Aorta (tissue), 5 donors: Measurements from ENCODE around the gene OR2T10. TPM values are rescaled to one million over a fixed set of nuclear protein-coding genes. Genes with fewer than 3 reads are reported as not detected.
"Not testable (repeated sequence)": the region's sequence is repeated elsewhere in the genome, so short reads cannot be mapped to it uniquely, and the experiment has no call there.

Experiments
- ATAC-seq: fragments of 200-7000 bp; cut with Tn5 transposase; one replicate; pipeline ENCODE4 v1.9.1; 2022; ENCODE audit warnings: moderate library complexity; ENCODE audit not compliant: low FRiP score
- DNase-seq, 2 donors: peaks; one replicate each; pipeline ENCODE4 v3.0.0-alpha.2; 2020
- H3K27ac ChIP-seq, 2 donors: one replicate each; pipeline ENCODE4 v1.5.1; 2013; ENCODE audit warnings: low read length in 2 of 2, mild to moderate bottlenecking in 2 of 2, moderate library complexity in 2 of 2, control low read depth in 1 of 2, inconsistent platforms in 1 of 2, low read depth in 1 of 2
- H3K27me3 ChIP-seq, 2 donors: one replicate each; pipeline ENCODE4 v1.6.1; 2013; ENCODE audit warnings: control low read depth in 1 of 2, low read length in 1 of 2, mild to moderate bottlenecking in 1 of 2, moderate library complexity in 1 of 2; ENCODE audit not compliant: insufficient read depth in 2 of 2, control insufficient read depth in 1 of 2
- H3K36me3 ChIP-seq, 2 donors: one replicate each; pipeline ENCODE4 v1.6.1; 2013; ENCODE audit warnings: control low read depth in 1 of 2, low read length in 1 of 2, mild to moderate bottlenecking in 1 of 2; ENCODE audit not compliant: insufficient read depth in 2 of 2, control insufficient read depth in 1 of 2
- H3K4me1 ChIP-seq, 2 donors: one replicate each; pipeline ENCODE4 v1.6.1; 2013; ENCODE audit warnings: low read length in 2 of 2, control low read depth in 1 of 2, mild to moderate bottlenecking in 1 of 2, moderate library complexity in 1 of 2; ENCODE audit not compliant: insufficient read depth in 2 of 2, control insufficient read depth in 1 of 2
- H3K4me3 ChIP-seq, 2 donors: one replicate each; pipeline ENCODE4 v1.5.1; 2013; ENCODE audit warnings: low read length in 2 of 2, control low read depth in 1 of 2, mild to moderate bottlenecking in 1 of 2
- H3K9me3 ChIP-seq: one replicate; pipeline ENCODE4 v1.6.1; 2013; ENCODE audit warnings: mild to moderate bottlenecking, low read length; ENCODE audit not compliant: control insufficient read depth
- WGBS, 2 donors: extraction: QIAGEN DNeasy Blood & Tissue Kit; methylation state at CpG; one replicate each; pipeline ENCODE4 v1.1.7; 2013; 5-methylcytosine and 5-hydroxymethylcytosine counted together
- intact Hi-C, 2 donors: fragments of 100-400 bp; cut with DNase I; formaldehyde crosslinking; loops; one replicate each; pipeline versions ENCODE4 v1.14.2 to v1.15.0; 2022
- polyA plus RNA-seq, 2 donors: library from polyadenylated mRNA; stranded (reverse); fragments of 200-250 nt; gene quantifications; one replicate each; pipeline ENCODE4 v1.2.3, GENCODE V29; 2013
- total RNA-seq, 2 donors: library from RNA; stranded (reverse); fragmentation: NEBNext Ultra II Directional; extraction: Animal tissue kit (Norgen Biotek cat#: 25700); gene quantifications; one replicate each; pipeline ENCODE4 v1.2.1, GENCODE V29; 2021
- donor health status: healthy with polysubstance abuse.
- donor health status: Bipolar disorder and iron deficiency.
- donor health status: DM: no; HTN: no; CAD: no.
- donor health status: DM: no; HTN: no; CAD: no.
- donor health status: DM: yes; HTN: yes; CAD: no.

The OR2T10 gene
- total and polyA plus RNA-seq, 4 donors = not detected

- no peak for DNase-seq
- ATAC-seq = no peak
- H3K27me3 ChIP-seq = no peaks in the 10 kb centered on the region
- no peaks in the 10 kb centered on the region for H3K9me3 ChIP-seq
- H3K27ac ChIP-seq = no peak overlapping the region
- no peaks in the 10 kb centered on the region for H3K36me3 ChIP-seq
- no peaks in the 10 kb centered on the region for H3K4me1 ChIP-seq
- intact Hi-C loops = no loop called here
- 81 to 82% methylated on average over 3 of the region's 3 CpGs for whole genome bisulfite sequencing, 2 donors
- no peak overlapping the region for H3K4me3 ChIP-seq
Observed at GRCh38 chr1:248589334-248589733, 8.2 kb downstream of the OR2T10 start.

GRCh38 chr1:248585266-248585665 is 12.2 kb downstream of the OR2T10 start:
- Histone ChIP-seq H3K9me3 (no peaks in the 10 kb centered on the region), H3K27me3 (no peaks in the 10 kb centered on the region), H3K27ac (no peak overlapping the region), H3K36me3 (no peaks in the 10 kb centered on the region), H3K4me1 (no peaks in the 10 kb centered on the region), H3K4me3 (no peak overlapping the region)
- intact Hi-C loops = no loop called here
- ATAC-seq (no peak), DNase-seq (no peak)
- 71 to 86% methylated on average over 3 of the region's 3 CpGs for WGBS, 2 donors

DNA sequence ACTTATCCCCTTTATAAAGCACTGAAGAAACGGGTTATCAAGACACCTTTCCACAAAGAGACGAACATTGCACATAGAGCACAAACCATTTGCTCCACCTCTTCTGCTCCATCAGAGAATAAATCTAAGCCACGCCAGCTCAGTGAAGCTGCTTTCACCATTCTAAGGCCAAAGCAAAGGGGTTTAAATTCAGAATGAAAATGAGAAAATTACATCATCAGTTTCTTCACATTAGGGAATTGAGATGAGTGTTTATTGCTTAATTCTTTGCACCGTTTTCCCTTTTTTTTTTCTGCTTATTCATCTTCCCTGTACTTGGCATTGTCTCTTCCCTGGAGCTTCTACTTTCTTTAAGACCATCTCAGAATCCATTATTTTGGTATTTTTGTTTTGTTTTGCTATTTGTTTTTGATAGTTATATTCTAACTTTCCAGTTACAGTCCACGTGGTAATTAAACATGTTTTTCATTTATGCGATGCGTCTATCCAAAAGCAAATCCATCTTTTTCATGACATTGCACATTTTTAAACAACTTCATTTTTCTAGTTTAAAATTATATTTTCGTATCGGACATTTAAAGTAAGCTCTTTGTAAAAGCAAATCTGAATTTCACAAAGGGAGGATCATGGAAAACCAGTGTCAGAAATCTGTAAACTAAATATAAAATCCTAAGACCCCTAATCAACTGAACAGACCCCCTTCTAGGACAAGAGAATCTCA is 21.1 kb downstream of the OR2T10 start:
- peaks cover 1% of the 10 kb centered on the region for H3K9me3 ChIP-seq
- ATAC-seq = no peak
- no peak overlapping the region for H3K27ac ChIP-seq
- H3K4me1 ChIP-seq = no peaks in the 10 kb centered on the region
- DNase-seq = no peak
- intact Hi-C loops = no loop called here
- H3K36me3 ChIP-seq = no peaks in the 10 kb centered on the region
- no peaks in the 10 kb centered on the region for H3K27me3 ChIP-seq
- H3K4me3 ChIP-seq = no peak overlapping the region
- 77 to 79% methylated on average over 9 of the region's 9 CpGs for WGBS, 2 donors

DNA sequence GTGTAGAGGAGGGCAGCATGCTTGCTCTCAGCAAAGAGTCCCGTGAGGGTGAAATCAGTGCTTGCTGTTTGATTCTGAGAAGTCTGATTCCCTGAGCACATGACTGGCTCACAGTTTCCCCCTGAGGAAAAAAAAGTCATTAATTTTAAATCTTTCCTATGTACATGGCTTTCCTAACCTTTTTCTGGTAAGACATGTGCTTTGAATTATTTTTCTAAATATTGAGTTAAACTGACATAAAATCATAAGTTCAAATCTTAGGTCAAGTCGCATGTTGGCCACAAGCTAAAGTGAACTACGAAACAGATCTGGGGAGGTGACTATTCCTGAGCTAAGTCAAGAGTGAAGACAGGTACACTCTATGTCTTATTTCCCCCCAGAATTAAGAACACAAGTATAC is 22.8 kb downstream of the OR2T10 start, which contains the start of gene OR2T34:
Gene OR2T34 (minus strand): TSS at position 101 of the 400 bp plus-strand sequence. CDS start 0 bp downstream, at position 101.
- H3K36me3 ChIP-seq, ATAC-seq, H3K27me3 ChIP-seq, DNase-seq, intact Hi-C loops, H3K4me3 ChIP-seq, H3K9me3 ChIP-seq, H3K27ac ChIP-seq, H3K4me1 ChIP-seq: not testable (repeated sequence)
- WGBS, 2 donors = 56 to 86% methylated on average over 3 of the region's 3 CpGs

DNA sequence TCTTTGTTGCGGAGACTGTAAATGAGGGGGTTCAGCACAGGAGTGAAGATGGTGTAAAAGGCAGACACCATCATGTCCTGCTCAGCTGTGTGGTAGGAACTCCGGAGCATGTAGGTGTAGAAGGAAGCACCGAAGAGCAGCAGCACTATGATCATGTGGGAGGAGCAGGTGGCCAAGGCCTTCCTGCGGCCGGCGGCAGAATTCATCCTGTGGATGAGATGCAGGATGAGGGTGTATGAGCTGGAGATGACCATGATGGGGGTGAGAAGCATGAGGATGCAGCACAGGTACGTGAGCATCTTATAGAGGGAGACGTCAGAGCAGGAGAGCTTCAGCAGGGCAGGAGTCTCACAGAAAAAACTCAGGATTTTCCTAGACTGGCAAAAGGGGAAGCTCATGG is 23.6 kb downstream of the OR2T10 start:
- H3K4me3 ChIP-seq, H3K36me3 ChIP-seq, H3K4me1 ChIP-seq, DNase-seq, intact Hi-C loops, ATAC-seq, H3K27ac ChIP-seq, H3K9me3 ChIP-seq, H3K27me3 ChIP-seq: not testable (repeated sequence)
- 82 to 90% methylated on average over 2 to 6 of the region's 8 CpGs for whole genome bisulfite sequencing, 2 donors

DNA sequence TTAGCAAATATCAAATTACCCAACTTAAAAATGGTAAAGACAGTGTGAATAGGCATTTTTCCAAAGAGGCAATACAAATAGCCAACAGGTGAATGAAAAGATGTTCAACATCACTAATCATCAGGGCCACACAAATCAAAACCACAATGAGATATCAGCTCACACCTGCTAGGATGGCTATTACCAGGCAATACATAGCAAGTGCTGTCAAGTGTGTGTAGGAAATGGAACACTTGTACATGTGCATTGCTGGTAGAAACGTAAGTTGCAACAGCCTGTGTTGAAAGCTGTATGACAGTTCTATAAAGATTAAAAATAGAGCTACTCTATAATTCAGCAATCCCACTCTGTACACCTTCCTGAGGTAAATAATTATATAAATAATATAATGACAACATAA is 25.5 kb downstream of the OR2T10 start:
- H3K27me3 ChIP-seq, H3K36me3 ChIP-seq, H3K27ac ChIP-seq, H3K9me3 ChIP-seq, ATAC-seq, DNase-seq, intact Hi-C loops, H3K4me1 ChIP-seq, H3K4me3 ChIP-seq: not testable (repeated sequence)
- WGBS, 2 donors = no CpG with 5 or more reads among the region's 1 CpG

DNA sequence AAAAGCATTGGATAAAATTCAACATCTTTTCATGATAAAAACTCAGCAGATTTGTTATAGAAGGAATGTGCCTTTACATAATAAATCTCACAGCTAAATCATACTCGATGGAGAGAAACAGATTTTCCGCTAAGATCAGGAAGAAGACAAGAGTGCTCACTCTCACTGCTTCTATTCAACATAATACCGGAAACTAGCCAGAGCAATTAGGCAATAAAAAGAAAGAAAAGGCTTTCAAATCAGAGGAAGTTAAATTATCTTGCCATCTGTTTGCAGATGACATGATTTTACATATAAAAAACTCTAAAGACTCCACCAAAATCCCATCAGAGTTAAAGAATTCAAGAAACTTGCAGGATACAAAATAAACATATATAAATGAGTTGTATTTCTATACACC is 26.7 kb downstream of the OR2T10 start:
- 72 to 80% methylated on average over 3 of the region's 3 CpGs for WGBS, 2 donors
- ATAC-seq, H3K4me3 ChIP-seq, H3K36me3 ChIP-seq, H3K27me3 ChIP-seq, intact Hi-C loops, H3K4me1 ChIP-seq, H3K9me3 ChIP-seq, H3K27ac ChIP-seq, DNase-seq: not testable (repeated sequence)

DNA sequence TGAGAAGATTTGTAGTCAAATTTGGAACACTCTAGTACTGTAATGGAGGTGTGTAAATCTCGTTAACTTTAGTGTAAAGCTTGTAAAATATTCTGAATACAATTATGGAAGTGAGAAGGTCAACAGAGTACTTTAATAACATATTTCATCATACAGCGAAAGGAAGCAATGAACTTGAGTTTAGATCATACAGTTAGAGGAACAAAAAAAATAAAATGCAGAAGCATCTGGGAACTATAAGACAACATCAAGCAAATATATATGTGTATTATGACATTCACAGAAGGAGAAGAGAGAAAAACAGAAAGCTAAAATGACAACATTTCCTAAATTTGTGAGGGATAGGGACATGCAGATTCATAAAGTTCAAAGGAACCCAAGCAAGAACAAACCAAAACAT is 28.5 kb downstream of the OR2T10 start:
- H3K27me3 ChIP-seq, H3K36me3 ChIP-seq, H3K4me1 ChIP-seq, DNase-seq, ATAC-seq, H3K9me3 ChIP-seq, intact Hi-C loops, H3K27ac ChIP-seq, H3K4me3 ChIP-seq: not testable (repeated sequence)
- 23 to 26% methylated on average over 2 of the region's 2 CpGs for WGBS, 2 donors
